Endothelial cell (in vitro differentiated cells): ENCODE measurements around the gene TRAPPC2B. TPM values are rescaled to one million over a fixed set of nuclear protein-coding genes. Genes with fewer than 3 reads are reported as not detected.
A peak's percentile ranks its signal among the peaks of the same experiment; 100 is the strongest.

ENCODE experiments used
- DNase-seq: peaks from one replicate; pipeline ENCODE4 v3.0.0; 2021; ENCODE audit warnings: low spot score
- H3K27ac Mint-ChIP-seq: one replicate; pipeline ENCODE4 v1.8.0; 2021; ENCODE audit warnings: mixed read lengths, inconsistent platforms; ENCODE audit not compliant: unreplicated experiment
- H3K27me3 Mint-ChIP-seq: one replicate; pipeline ENCODE4 v1.8.0; 2021; ENCODE audit warnings: mild to moderate bottlenecking, moderate library complexity, mixed read lengths, inconsistent platforms; ENCODE audit not compliant: unreplicated experiment
- H3K36me3 Mint-ChIP-seq: one replicate; pipeline ENCODE4 v1.8.0; 2021; ENCODE audit warnings: mild to moderate bottlenecking, low read depth, mixed read lengths, inconsistent platforms; ENCODE audit not compliant: unreplicated experiment
- H3K4me1 Mint-ChIP-seq: one replicate; pipeline ENCODE4 v1.8.0; 2021; ENCODE audit warnings: mild to moderate bottlenecking, mixed read lengths, inconsistent platforms; ENCODE audit not compliant: unreplicated experiment
- H3K4me3 Mint-ChIP-seq: one replicate; pipeline ENCODE4 v1.8.0; 2021; ENCODE audit warnings: mild to moderate bottlenecking, mixed read lengths, inconsistent platforms; ENCODE audit not compliant: unreplicated experiment
- H3K9me3 Mint-ChIP-seq: one replicate; pipeline ENCODE4 v1.8.0; 2021; ENCODE audit warnings: mixed read lengths, inconsistent platforms; ENCODE audit not compliant: unreplicated experiment
- CTCF ChIP-seq: fragments of 200-600 bp; sonication (generic); IDR thresholded peaks from one replicate; pipeline ENCODE4 v1.5.0; 2021; ENCODE audit warnings: antibody characterized with exemption; ENCODE audit not compliant: unreplicated experiment
- long read RNA-seq: library from polyadenylated mRNA; unstranded; transcript quantifications from one replicate; pipeline ENCODE4 v2.0.0, GENCODE V29; 2020; ENCODE audit not compliant: unreplicated experiment
- total RNA-seq: library from RNA; stranded (reverse); fragmentation: NEBNext Ultra II Directional; extraction: Animal tissue kit (Norgen Biotek cat#: 25700); gene quantifications from one replicate; pipeline ENCODE4 v1.2.1, GENCODE V29; 2021; ENCODE audit not compliant: unreplicated experiment

TRAPPC2B gene
- 13.0 TPM for total RNA-seq
- long read RNA-seq, transcript TRAPPC2B-201 (2 exons, 732 nt): major isoform, 12 of 12 reads
- long read RNA-seq, partial matches to known transcripts: 0 of 12 reads
- long read RNA-seq, other reads (novel, unspliced or antisense): 0 of 12 reads

- H3K36me3 Mint-ChIP-seq: peaks cover 20% of the 10 kb centered on the region
- H3K27me3 Mint-ChIP-seq: peaks cover 7% of the 10 kb centered on the region
- H3K9me3 Mint-ChIP-seq: no peaks in the 10 kb centered on the region
- peak within 1 kb of the TSS; percentile 97 for H3K4me3 Mint-ChIP-seq
- DNase-seq: peak; percentile 98
- peak within 1 kb of the TSS; percentile 96 for H3K27ac Mint-ChIP-seq
- TF ChIP-seq CTCF: no peak
- peaks cover 11% of the 10 kb centered on the region for H3K4me1 Mint-ChIP-seq
Observed at GRCh38 chr19:57362997-57363687, at the start of gene TRAPPC2B, which contains the start of gene ZNF547. Gene TRAPPC2B (plus strand): TSS chr19:57363551. CDS start chr19:57364834, 1,283 bp downstream. Gene ZNF547 (plus strand): TSS chr19:57363551. CDS start chr19:57368556, 5,005 bp downstream.

- no peaks in the 10 kb centered on the region for H3K4me1 Mint-ChIP-seq
- H3K4me3 Mint-ChIP-seq: no peak overlapping the region
- TF ChIP-seq CTCF: no peak
- H3K9me3 Mint-ChIP-seq: no peaks in the 10 kb centered on the region
- DNase-seq: no peak
- H3K27ac Mint-ChIP-seq: no peak overlapping the region
- H3K27me3 Mint-ChIP-seq: no peaks in the 10 kb centered on the region
- no peaks in the 10 kb centered on the region for H3K36me3 Mint-ChIP-seq
Observed at GRCh38 chr19:57314146-57314545, 49.2 kb upstream of the TRAPPC2B start.

GRCh38 chr19:57317503-57317902 lies 45.8 kb upstream of the TRAPPC2B start:
- Mint-ChIP-seq H3K27ac (no peak overlapping the region), H3K4me3 (no peak overlapping the region), H3K27me3 (peaks cover 5% of the 10 kb centered on the region), H3K4me1 (peaks cover 15% of the 10 kb centered on the region), H3K36me3 (peaks cover under 1% of the 10 kb centered on the region), H3K9me3 (no peaks in the 10 kb centered on the region)
- peak; percentile 22 for DNase-seq
- TF ChIP-seq CTCF: no peak

GRCh38 chr19:57319869-57320179 lies 43.5 kb upstream of the TRAPPC2B start:
- Mint-ChIP-seq H3K36me3 (peaks cover 12% of the 10 kb centered on the region), H3K27me3 (peaks cover 9% of the 10 kb centered on the region), H3K9me3 (no peaks in the 10 kb centered on the region), H3K4me3 (peak overlapping the region; percentile 96), H3K27ac (peak overlapping the region; percentile 94), H3K4me1 (peaks cover 19% of the 10 kb centered on the region)
- no peak for DNase-seq
- no peak for TF ChIP-seq CTCF
